ENCODE data around the gene PHAF1.

Gene PHAF1

DNA sequence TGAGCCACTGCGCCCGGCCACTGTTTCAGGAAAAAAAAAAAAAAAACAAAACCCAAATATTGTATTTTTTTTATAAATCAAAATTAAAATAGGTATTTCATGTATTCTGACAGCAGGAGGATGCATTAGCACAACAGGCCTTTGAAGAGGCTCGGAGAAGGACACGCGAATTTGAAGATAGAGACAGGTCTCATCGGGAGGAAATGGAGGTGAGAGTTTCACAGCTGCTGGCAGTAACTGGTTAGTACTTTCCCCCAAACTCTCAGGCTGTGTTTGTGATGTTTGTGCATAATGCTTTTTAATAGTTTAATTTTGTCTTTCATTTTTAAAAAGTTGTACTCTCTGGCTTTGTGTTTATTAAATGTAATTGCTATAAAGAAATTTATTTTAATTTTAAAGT, 27.6 kb upstream of the PHAF1 start:
- TF ChIP-seq, protein P1, sequence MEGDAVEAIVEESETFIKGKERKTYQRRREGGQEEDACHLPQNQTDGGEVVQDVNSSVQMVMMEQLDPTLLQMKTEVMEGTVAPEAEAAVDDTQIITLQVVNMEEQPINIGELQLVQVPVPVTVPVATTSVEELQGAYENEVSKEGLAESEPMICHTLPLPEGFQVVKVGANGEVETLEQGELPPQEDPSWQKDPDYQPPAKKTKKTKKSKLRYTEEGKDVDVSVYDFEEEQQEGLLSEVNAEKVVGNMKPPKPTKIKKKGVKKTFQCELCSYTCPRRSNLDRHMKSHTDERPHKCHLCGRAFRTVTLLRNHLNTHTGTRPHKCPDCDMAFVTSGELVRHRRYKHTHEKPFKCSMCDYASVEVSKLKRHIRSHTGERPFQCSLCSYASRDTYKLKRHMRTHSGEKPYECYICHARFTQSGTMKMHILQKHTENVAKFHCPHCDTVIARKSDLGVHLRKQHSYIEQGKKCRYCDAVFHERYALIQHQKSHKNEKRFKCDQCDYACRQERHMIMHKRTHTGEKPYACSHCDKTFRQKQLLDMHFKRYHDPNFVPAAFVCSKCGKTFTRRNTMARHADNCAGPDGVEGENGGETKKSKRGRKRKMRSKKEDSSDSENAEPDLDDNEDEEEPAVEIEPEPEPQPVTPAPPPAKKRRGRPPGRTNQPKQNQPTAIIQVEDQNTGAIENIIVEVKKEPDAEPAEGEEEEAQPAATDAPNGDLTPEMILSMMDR (IDR thresholded peaks at IDR 0.05; ENCODE audit: insufficient read depth, low read depth, low read length, missing control alignments): no peak
- DNase-seq (ENCODE audit: low read depth): no peak
- no peak overlapping the region for H3K4me3 ChIP-seq (ENCODE audit: low read length)

DNA sequence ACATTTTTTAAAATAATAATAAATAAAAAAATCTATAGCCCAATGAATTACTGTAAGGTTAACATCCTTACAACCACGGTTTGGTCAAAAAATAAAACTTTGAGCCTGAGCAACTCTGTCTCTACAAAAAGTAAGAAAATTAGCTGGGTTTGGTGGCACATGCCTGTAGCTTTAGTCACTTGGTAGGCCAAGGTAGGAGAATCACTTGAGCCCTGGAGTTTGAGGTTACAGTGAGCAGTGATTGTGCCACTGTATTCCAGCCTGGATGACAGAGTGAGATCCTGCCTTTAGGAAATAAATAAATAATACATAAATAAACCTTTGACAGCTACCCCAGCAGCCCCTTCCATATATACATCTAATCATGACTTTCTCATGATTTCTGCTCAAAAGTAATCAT, 26.9 kb upstream of the PHAF1 start:
- no peak for DNase-seq (ENCODE audit: low read depth)
- no peak overlapping the region for H3K4me3 ChIP-seq (ENCODE audit: low read length)
- TF ChIP-seq, protein P1 (IDR thresholded peaks at IDR 0.05; ENCODE audit: insufficient read depth, low read depth, low read length, missing control alignments): no peak

DNA sequence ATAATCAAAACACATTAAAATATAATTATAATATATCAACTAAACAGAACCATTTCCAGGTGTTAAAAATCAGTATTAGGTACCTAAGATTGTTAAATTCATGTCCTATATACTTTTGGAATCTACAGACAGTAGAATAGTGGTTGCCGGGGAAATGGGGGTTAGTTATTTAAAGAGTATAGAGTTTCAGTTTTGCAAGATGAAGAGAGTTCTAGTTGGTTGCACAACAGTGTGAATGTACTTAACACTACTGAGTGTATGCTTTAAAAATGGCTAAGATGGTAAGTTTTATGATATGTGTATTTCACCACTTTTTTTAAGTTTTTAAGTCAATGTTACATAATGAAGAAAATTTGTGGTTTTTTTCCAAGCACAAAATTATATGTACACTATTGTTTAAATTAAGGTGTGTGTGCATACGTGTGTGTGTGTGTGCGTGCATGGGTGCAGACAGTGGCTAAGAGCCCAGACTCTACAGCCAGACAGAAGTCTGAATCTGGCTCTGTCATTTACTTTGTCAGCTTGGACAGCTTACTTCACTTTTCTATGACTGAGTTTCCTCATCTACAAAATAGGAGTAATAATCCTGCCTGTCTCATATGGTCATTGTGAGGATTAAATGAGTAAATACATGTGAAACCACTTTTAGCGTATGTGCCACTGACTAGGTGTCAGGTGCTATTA, 25.3 kb upstream of the PHAF1 start:
- TF ChIP-seq, protein P1 (IDR thresholded peaks at IDR 0.05; ENCODE audit: insufficient read depth, low read depth, low read length, missing control alignments): no peak
- DNase-seq (ENCODE audit: low read depth): no peak
- no peak overlapping the region for H3K4me3 ChIP-seq (ENCODE audit: low read length)

DNA sequence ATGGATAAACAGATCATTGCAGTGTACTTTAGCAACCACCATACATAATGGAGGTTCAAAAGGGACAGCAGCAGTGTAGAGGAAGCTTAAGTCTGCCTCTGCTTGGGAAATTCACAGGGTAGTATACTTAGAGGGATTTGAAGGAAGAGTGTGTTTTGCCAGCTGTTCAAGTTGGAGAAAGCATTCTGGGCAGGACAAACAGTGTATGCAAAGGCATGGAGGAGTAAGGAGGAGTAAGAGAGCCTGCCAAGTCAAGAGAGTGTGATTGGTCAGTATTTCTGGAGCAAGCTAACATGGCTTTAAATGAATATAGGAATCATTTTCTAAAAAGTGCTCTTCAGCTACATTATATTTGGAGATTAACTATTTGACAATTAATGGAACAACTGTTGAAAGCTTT, 22.9 kb upstream of the PHAF1 start:
- TF ChIP-seq, protein P1 (IDR thresholded peaks at IDR 0.05; ENCODE audit: insufficient read depth, low read depth, low read length, missing control alignments): no peak
- DNase-seq (ENCODE audit: low read depth): no peak
- no peak overlapping the region for H3K4me3 ChIP-seq (ENCODE audit: low read length)

DNA sequence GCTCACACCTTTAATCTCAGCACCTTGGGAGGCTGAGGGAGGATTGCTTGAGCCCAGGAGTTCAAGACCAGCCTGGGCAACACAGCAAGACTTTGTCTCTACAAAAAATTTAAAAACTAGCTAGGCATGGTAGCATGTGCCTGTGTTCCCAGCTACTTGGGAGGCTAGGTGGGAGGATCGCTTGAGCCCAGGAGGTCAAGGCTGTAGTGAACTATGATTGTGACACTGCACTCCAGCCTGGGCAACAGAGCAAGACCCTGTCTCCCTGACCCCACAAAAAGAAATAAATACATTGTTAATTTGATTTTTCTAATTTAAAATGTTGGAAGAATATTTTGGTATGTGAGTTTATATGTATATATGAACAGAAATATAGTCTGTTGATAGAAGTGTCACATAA, 22.4 kb upstream of the PHAF1 start:
- no peak for DNase-seq (ENCODE audit: low read depth)
- no peak overlapping the region for H3K4me3 ChIP-seq (ENCODE audit: low read length)
- TF ChIP-seq, protein P1 (IDR thresholded peaks at IDR 0.05; ENCODE audit: insufficient read depth, low read depth, low read length, missing control alignments): no peak

DNA sequence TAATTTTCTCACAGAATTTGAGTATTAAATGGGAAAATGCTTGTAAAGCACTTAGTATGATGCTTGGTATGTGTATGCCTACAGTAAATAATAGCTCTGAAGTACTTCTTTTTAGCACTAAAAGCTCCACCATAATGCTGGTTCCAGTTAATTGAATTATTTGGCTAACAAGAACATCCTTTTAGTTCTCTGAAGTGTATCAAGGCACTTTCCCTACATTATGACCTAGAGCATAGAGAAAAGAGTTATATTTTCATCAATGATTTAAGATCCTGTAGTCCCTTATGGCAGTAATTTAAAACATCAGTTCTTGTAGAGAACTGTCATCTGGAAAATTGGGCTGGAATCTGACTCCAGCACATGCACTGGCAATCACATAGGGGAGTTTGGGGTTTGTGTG, 21.9 kb upstream of the PHAF1 start:
- TF ChIP-seq, protein P1 (IDR thresholded peaks at IDR 0.05; ENCODE audit: insufficient read depth, low read depth, low read length, missing control alignments): no peak

DNA sequence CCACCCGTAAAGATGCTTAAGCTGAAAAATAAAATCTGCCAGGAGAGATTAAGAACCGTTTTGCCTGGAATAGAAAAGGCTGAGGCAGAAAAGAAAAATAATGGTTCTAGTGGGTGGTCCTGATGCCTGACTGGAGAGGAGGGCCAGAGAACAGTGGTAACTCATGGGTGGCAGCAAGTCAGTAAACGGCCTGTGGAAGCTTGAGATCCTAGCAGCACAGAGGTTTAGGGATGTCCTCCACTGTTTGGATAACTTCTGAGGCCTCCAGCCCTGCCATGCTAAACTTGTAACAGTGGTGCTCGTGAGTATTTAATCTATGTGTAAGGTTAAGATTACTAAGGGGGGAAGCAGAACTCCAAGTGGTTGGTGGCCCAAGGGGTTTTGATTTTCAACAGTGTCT, 21.2 kb upstream of the PHAF1 start:
- no peak overlapping the region for H3K4me3 ChIP-seq (ENCODE audit: low read length)
- TF ChIP-seq, protein P1 (IDR thresholded peaks at IDR 0.05; ENCODE audit: insufficient read depth, low read depth, low read length, missing control alignments): no peak
- no peak for DNase-seq (ENCODE audit: low read depth)

More for the DNA sequence above, 21.9 kb upstream of the PHAF1 start:
- no peak overlapping the region for H3K4me3 ChIP-seq (ENCODE audit: low read length)
- DNase-seq (ENCODE audit: low read depth): no peak
